Mesenchymal stem cell (in vitro differentiated cells and primary cell): ENCODE measurements around the gene AXIN1.
"Not testable (repeated sequence)": the region's sequence is repeated elsewhere in the genome, so short reads cannot be mapped to it uniquely, and the experiment has no call there.

ENCODE experiments used
- DNase-seq: peaks from one replicate; pipeline ENCODE4 v3.0.0-alpha.2; 2013
- H2AFZ ChIP-seq: one replicate; pipeline ENCODE4 v1.6.1; 2013; ENCODE audit warnings: low read depth, mild to moderate bottlenecking, control low read depth, inconsistent platforms, low read length, moderate library complexity
- H2AK5ac ChIP-seq: 2 replicates; pipeline ENCODE4 v1.6.1; 2013; ENCODE audit warnings: low read length, moderate library complexity, mild to moderate bottlenecking, inconsistent platforms; ENCODE audit not compliant: severe bottlenecking
- H2BK120ac ChIP-seq: one replicate; pipeline ENCODE4 v1.6.1; 2013; ENCODE audit warnings: low read depth, mild to moderate bottlenecking, inconsistent platforms, low read length, moderate library complexity
- H2BK12ac ChIP-seq, 2 experiments: one replicate each; pipeline ENCODE4 v1.6.1; 2013; ENCODE audit warnings: inconsistent platforms in 2 of 2, low read length in 2 of 2, mild to moderate bottlenecking in 2 of 2, moderate library complexity in 2 of 2, control low read depth in 1 of 2
- H2BK15ac ChIP-seq: one replicate; pipeline ENCODE4 v1.6.1; 2013; ENCODE audit warnings: mild to moderate bottlenecking, low read depth, inconsistent platforms; ENCODE audit not compliant: poor library complexity, severe bottlenecking
- H2BK5ac ChIP-seq: 2 replicates; pipeline ENCODE4 v1.6.1; 2013; ENCODE audit warnings: low read depth, mild to moderate bottlenecking, low read length, control low read depth, inconsistent platforms; ENCODE audit not compliant: poor library complexity, severe bottlenecking
- H3K14ac ChIP-seq, 2 experiments: one replicate each; pipeline ENCODE4 v1.6.1; 2013; ENCODE audit warnings: inconsistent platforms in 2 of 2, low read length in 2 of 2, control low read depth in 1 of 2, mild to moderate bottlenecking in 1 of 2, moderate library complexity in 1 of 2
- H3K18ac ChIP-seq, 2 experiments: one replicate each; pipeline ENCODE4 v1.6.1; 2013; ENCODE audit warnings: inconsistent platforms in 2 of 2, low read length in 2 of 2, control low read depth in 1 of 2, low read depth in 1 of 2, mild to moderate bottlenecking in 1 of 2
- H3K23ac ChIP-seq, 2 experiments: one replicate each; pipeline ENCODE4 v1.6.1; 2013; ENCODE audit warnings: inconsistent platforms in 2 of 2, low read length in 2 of 2, mild to moderate bottlenecking in 2 of 2, moderate library complexity in 2 of 2, control low read depth in 1 of 2
- H3K27ac ChIP-seq: 2 replicates; pipeline ENCODE4 v1.5.1; 2013; ENCODE audit warnings: mild to moderate bottlenecking, moderate library complexity, low read length, control low read depth, inconsistent platforms; ENCODE audit not compliant: poor library complexity, severe bottlenecking
- H3K27me3 ChIP-seq, 2 experiments: 2 replicates each; pipeline versions ENCODE4 v1.6.1 to v1.7.0; 2013; ENCODE audit warnings: low read length in 2 of 2, mild to moderate bottlenecking in 2 of 2, moderate library complexity in 2 of 2, control low read depth in 1 of 2, inconsistent platforms in 1 of 2; ENCODE audit not compliant: control insufficient read depth in 1 of 2, insufficient read depth in 1 of 2
- H3K36me3 ChIP-seq, 2 experiments: 2 replicates each; pipeline versions ENCODE4 v1.6.1 to v1.7.0; 2013; ENCODE audit warnings: low read length in 2 of 2, control low read depth in 1 of 2, inconsistent platforms in 1 of 2, low read depth in 1 of 2, mild to moderate bottlenecking in 1 of 2; ENCODE audit not compliant: insufficient read depth in 2 of 2, control insufficient read depth in 1 of 2
- H3K4ac ChIP-seq, 2 experiments: one replicate each; pipeline ENCODE4 v1.6.1; 2013; ENCODE audit warnings: inconsistent platforms in 2 of 2, low read length in 2 of 2, mild to moderate bottlenecking in 2 of 2, moderate library complexity in 2 of 2, control low read depth in 1 of 2, low read depth in 1 of 2
- H3K4me1 ChIP-seq: 2 replicates; pipeline ENCODE4 v1.6.1; 2013; ENCODE audit warnings: low read depth, low read length, control low read depth; ENCODE audit not compliant: control insufficient read depth, insufficient read depth
- H3K4me2 ChIP-seq: 2 replicates; pipeline ENCODE4 v1.6.1; 2013; ENCODE audit warnings: low read length, mild to moderate bottlenecking, inconsistent platforms; ENCODE audit not compliant: poor library complexity, severe bottlenecking
- H3K4me3 ChIP-seq, 2 experiments: 2 replicates each; pipeline versions ENCODE4 v1.5.1 to v1.7.0; 2013; ENCODE audit warnings: low read length in 2 of 2, mild to moderate bottlenecking in 2 of 2, control low read depth in 1 of 2, low read depth in 1 of 2; ENCODE audit not compliant: insufficient read depth in 1 of 2
- H3K79me1 ChIP-seq: replicated peaks from 2 replicates; pipeline ENCODE4 v1.6.1; 2013; ENCODE audit warnings: mild to moderate bottlenecking, control low read depth, low read length, inconsistent platforms; ENCODE audit not compliant: poor library complexity, severe bottlenecking
- H3K9ac ChIP-seq: 2 replicates; pipeline ENCODE4 v1.7.0; 2013; ENCODE audit warnings: mild to moderate bottlenecking, low read length, moderate library complexity
- H3K9me3 ChIP-seq: 2 replicates; pipeline ENCODE4 v1.7.0; 2013; ENCODE audit warnings: mild to moderate bottlenecking, low read length; ENCODE audit not compliant: control insufficient read depth
- H4K8ac ChIP-seq: one replicate; pipeline ENCODE4 v1.6.1; 2013; ENCODE audit warnings: inconsistent platforms, mild to moderate bottlenecking, low read length, moderate library complexity
- H4K91ac ChIP-seq: one replicate; pipeline ENCODE4 v1.6.1; 2013; ENCODE audit warnings: mild to moderate bottlenecking, low read length, inconsistent platforms
- WGBS: methylation state at CpG from one replicate; pipeline ENCODE4 v1.1.7; 2013; ENCODE audit warnings: mixed read lengths; 5-methylcytosine and 5-hydroxymethylcytosine counted together

AXIN1 gene

GRCh38 chr16:341974-342336 is 10.6 kb downstream of the AXIN1 start:
- H3K9me3 ChIP-seq, H3K4ac ChIP-seq, H2BK120ac ChIP-seq, H2AFZ ChIP-seq, H2BK5ac ChIP-seq, H3K9ac ChIP-seq, H3K27me3 ChIP-seq, H3K4me2 ChIP-seq, DNase-seq, H3K14ac ChIP-seq, H4K8ac ChIP-seq, H3K27ac ChIP-seq, H2BK15ac ChIP-seq, H3K23ac ChIP-seq, H2BK12ac ChIP-seq, H4K91ac ChIP-seq, H3K4me3 ChIP-seq, H3K18ac ChIP-seq, H2AK5ac ChIP-seq: not testable (repeated sequence)
- peaks cover 37% of the 10 kb centered on the region for H3K4me1 ChIP-seq
- WGBS, result 98% methylated on average over 12 of the region's 13 CpGs
- peaks cover 24 to 37% of the 10 kb centered on the region in 2 experiments for H3K36me3 ChIP-seq
- H3K79me1 ChIP-seq, result peaks cover 49% of the 10 kb centered on the region

GRCh38 chr16:341095-341973 is 11.2 kb downstream of the AXIN1 start:
- H3K4ac ChIP-seq, H2BK12ac ChIP-seq, H2BK15ac ChIP-seq, H3K23ac ChIP-seq, H2BK120ac ChIP-seq, H4K91ac ChIP-seq, H3K14ac ChIP-seq, H3K27me3 ChIP-seq, H4K8ac ChIP-seq, H3K4me2 ChIP-seq, H2AK5ac ChIP-seq, H2BK5ac ChIP-seq, H3K4me3 ChIP-seq, H3K18ac ChIP-seq, H3K9ac ChIP-seq, DNase-seq, H3K9me3 ChIP-seq, H3K27ac ChIP-seq, H2AFZ ChIP-seq: not testable (repeated sequence)
- WGBS, result 99% methylated on average over 39 of the region's 47 CpGs
- H3K36me3 ChIP-seq, result peaks cover 20 to 32% of the 10 kb centered on the region in 2 experiments
- H3K4me1 ChIP-seq, result peaks cover 32% of the 10 kb centered on the region
- peaks cover 50% of the 10 kb centered on the region for H3K79me1 ChIP-seq

DNA sequence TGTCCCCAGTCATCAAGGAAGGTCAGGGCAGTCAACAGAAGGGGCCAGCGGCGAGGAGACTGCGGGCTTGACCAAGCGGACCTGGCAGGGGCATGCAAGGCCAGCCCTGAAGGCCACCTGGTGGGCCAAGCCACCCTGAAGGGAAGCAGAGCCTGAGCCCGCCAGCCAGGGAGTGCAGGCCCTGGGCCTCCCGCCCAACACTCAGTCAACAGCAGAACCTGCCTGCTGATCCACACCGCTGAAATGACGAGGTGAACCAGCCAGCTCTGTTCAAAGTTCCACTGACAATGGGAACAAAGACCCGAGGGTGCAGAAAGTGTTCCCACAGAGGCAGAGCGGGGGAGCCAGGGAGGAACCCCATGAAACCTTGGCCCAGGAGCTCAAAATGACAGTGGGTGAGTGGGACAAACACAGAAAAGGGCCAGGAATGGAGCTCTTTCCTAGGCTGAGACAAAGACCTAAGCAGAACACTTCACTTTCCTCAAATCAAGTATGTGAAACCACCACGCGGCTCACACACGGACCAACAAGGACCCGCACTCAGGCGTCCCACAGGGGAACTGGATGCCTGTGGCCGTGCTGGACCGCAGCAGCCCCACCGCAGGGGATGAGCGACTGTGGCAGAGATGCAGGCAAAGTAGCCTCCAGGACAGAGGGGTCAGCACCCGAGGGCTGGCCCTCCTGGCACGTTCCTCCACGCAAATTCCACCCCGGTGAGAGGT is 12.0 kb downstream of the AXIN1 start:
- H3K18ac ChIP-seq, result no peak overlapping the region
- H4K8ac ChIP-seq, result no peak overlapping the region
- H3K4me2 ChIP-seq, result no peak overlapping the region
- no peak overlapping the region for H2BK120ac ChIP-seq
- H2BK5ac ChIP-seq, result no peak overlapping the region
- no peak overlapping the region for H2BK15ac ChIP-seq
- H3K4ac ChIP-seq, result no peak overlapping the region
- H3K79me1 ChIP-seq, result peaks cover 49% of the 10 kb centered on the region
- DNase-seq, result no peak
- no peak overlapping the region for H2AFZ ChIP-seq
- WGBS, result 97% methylated on average over 23 of the region's 23 CpGs
- H3K9me3 ChIP-seq, result no peaks in the 10 kb centered on the region
- H3K36me3 ChIP-seq, result peaks cover 12 to 27% of the 10 kb centered on the region in 2 experiments
- no peak overlapping the region for H2AK5ac ChIP-seq
- H3K14ac ChIP-seq, result no peak overlapping the region
- H3K4me3 ChIP-seq, result no peak overlapping the region
- H3K23ac ChIP-seq, result no peak overlapping the region
- H3K4me1 ChIP-seq, result peaks cover 29% of the 10 kb centered on the region
- no peak overlapping the region for H3K27ac ChIP-seq
- no peak overlapping the region for H3K9ac ChIP-seq
- no peaks in the 10 kb centered on the region for H3K27me3 ChIP-seq
- no peak overlapping the region for H2BK12ac ChIP-seq
- H4K91ac ChIP-seq, result no peak overlapping the region

DNA sequence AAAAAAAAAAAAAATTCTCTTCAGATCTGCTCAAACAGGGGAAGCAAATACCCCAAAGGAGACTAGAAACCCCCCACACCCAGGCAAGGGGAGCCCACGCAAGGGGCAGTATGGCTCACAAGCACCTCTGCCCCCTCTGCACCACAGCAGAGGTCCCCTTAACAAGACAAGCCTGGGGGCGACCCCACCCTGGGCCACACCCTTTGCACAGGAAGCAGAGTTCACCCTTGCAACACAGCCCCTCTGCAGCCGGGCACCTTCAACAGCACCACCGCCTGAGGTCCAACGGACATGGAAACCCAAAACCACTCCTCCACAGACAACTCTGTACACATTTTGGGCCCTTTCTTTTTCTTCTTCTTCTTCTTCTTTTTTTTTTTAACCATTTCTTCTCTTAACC is 12.8 kb downstream of the AXIN1 start:
- no peak overlapping the region for H2BK120ac ChIP-seq
- H3K4me3 ChIP-seq, result no peak overlapping the region
- no peak overlapping the region for H2AFZ ChIP-seq
- H3K79me1 ChIP-seq, result peaks cover 47% of the 10 kb centered on the region
- no peak overlapping the region for H4K91ac ChIP-seq
- no peak overlapping the region for H3K23ac ChIP-seq
- H3K4me2 ChIP-seq, result no peak overlapping the region
- no peak overlapping the region for H3K4ac ChIP-seq
- no peak overlapping the region for H4K8ac ChIP-seq
- no peak overlapping the region for H2BK5ac ChIP-seq
- H3K9me3 ChIP-seq, result no peaks in the 10 kb centered on the region
- no peaks in the 10 kb centered on the region for H3K27me3 ChIP-seq
- no peak overlapping the region for H3K27ac ChIP-seq
- H2BK15ac ChIP-seq, result no peak overlapping the region
- no peak overlapping the region for H3K14ac ChIP-seq
- no peak overlapping the region for H3K9ac ChIP-seq
- H3K18ac ChIP-seq, result no peak overlapping the region
- DNase-seq, result no peak
- H2AK5ac ChIP-seq, result no peak overlapping the region
- peaks cover 32% of the 10 kb centered on the region for H3K4me1 ChIP-seq
- H2BK12ac ChIP-seq, result no peak overlapping the region
- peaks cover 6 to 23% of the 10 kb centered on the region in 2 experiments for H3K36me3 ChIP-seq
- WGBS, result 87% methylated on average over 5 of the region's 5 CpGs
